ENCODE data around the gene FGFR3.

Gene FGFR3

DNA sequence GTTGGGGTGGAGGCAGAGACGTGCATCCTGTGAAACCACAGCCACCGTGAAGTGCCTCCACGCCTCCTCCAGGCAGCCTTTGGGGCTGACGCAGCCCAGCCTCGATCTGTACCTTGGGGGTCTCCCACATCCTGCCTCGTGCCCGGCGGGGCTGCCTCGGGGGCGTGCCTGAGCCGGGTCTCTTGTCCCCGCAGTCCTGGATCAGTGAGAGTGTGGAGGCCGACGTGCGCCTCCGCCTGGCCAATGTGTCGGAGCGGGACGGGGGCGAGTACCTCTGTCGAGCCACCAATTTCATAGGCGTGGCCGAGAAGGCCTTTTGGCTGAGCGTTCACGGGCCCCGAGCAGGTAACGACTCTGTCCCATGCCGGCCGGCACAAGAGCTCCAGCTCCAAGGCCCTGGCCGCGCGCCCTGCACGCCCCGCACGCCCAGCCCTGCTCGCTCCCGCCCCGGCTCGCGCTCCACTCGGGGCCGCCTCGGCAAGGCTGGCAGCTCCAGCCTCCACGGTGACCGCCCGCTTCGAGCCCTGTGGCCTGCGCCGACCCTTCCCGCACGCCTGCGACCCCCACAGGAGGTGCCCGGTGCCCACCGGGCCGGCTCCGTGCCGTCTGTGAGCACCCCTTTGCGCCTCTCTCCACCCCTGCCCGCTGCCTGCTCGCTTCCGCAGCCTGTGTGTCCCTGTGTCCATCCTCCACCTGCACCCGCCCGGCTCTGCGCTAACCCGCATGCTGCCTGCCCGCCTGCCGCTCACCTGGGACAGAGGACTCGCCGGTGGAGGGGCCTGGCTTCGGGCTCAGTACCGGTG is 9.8 kb downstream of the FGFR3 start:
- no peak for DNase-seq (ENCODE audit: low spot score)

GRCh38 chr4:1803523-1804423 is 10.7 kb downstream of the FGFR3 start:
- no peak for DNase-seq (ENCODE audit: low spot score)

- no peak for DNase-seq (ENCODE audit: low spot score)
Observed at GRCh38 chr4:1804638-1805492, 11.8 kb downstream of the FGFR3 start.

- DNase-seq (ENCODE audit: low spot score): no peak
Observed at GRCh38 chr4:1805493-1806222, 12.6 kb downstream of the FGFR3 start.

DNA sequence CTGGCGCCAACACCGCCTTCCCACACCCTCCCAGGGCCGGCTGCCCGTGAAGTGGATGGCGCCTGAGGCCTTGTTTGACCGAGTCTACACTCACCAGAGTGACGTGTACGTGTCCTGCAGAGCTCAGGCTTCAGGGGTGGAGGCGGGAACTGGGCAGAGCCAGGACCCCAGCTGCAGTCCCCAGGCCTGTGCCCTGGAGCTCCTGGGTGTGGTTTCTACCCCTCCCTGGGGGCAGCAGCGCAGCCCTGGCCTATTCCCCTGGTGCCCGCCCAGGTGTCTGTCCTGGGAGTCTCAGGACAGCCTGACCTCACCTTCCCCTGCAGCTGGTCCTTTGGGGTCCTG is 13.1 kb downstream of the FGFR3 start:
- DNase-seq (ENCODE audit: low spot score): no peak

- DNase-seq (ENCODE audit: low spot score): no peak
Observed at GRCh38 chr4:1806596-1807331, 13.7 kb downstream of the FGFR3 start.

DNA sequence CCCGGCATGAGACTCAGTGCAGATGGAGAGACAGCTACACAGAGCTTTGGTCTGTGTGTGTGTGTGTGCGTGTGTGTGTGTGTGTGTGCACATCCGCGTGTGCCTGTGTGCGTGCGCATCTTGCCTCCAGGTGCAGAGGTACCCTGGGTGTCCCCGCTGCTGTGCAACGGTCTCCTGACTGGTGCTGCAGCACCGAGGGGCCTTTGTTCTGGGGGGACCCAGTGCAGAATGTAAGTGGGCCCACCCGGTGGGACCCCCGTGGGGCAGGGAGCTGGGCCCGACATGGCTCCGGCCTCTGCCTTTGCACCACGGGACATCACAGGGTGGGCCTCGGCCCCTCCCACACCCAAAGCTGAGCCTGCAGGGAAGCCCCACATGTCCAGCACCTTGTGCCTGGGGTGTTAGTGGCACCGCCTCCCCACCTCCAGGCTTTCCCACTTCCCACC is 14.3 kb downstream of the FGFR3 start:
- no peak for DNase-seq (ENCODE audit: low spot score)

- no peak for DNase-seq (ENCODE audit: low spot score)
Observed at GRCh38 chr4:1808396-1808795, 15.3 kb downstream of the FGFR3 start.

DNA sequence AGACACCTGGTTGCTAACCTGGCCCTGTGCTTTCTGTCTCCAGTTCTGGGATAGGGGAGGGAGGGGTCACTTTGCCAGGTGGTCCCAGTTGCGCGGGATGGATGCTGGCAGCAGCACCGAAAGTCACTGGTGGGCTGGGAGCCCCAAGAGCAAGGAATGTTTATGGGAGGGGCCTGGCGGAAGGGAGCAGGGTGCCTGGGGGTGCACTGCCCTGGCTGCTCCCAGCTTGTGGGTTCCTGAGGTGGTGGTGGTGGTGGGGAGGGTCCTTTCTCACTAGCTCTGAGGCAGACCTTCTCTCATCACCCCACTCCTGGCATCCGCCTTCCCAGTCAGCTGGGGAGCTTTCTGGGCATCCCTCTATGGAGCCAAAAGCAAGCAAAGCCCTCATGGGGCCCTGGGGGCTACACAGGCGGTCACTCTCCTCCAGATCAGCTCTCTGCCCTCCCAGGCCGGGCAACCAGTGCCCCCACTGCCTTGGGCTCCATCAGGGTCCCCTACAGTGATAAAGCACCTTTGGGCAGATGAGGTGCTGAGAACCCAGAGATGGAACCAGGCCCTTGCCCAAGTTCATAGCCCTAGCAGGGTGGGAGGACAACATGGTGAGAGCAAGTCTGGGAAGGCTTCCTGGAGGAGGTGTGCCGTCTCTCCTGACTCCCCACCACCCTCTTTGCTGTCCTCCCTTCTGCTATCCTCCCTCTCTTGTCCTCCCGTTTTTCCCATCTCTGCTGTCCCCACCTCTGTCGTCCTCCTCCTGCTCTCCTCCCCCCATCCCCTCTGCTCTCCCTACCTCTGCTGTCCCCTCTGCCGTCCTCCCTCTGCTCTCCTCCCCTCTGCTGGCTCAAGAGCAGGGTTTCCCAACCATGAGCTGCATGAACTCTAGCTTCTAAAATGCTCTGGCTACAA is 16.0 kb downstream of the FGFR3 start:
- DNase-seq (ENCODE audit: low spot score): no peak

- DNase-seq (ENCODE audit: low spot score): peak; percentile 57
Observed at GRCh38 chr4:1809754-1810502, 16.8 kb downstream of the FGFR3 start.

GRCh38 chr4:1810765-1811164 is 17.7 kb downstream of the FGFR3 start:
- no peak for DNase-seq (ENCODE audit: low spot score)

DNA sequence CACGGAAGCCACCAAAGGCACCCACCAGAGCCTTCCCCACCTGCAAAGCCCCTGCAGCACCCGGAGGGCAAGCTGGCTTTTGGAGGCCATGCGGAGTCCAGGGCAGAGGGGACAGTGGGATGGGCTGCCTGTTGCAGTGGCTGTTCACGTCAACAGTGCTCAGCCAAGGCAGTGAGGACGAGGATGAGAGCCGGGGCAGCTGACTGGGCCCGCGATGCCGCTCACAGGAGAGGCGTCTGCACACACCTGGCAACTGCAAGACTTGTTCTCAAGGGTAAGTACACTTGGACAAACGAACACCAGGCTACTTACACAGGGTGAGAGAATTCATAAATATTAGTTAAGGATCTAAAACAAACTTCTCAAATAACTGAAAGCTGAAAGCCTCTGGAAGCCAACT is 19.6 kb downstream of the FGFR3 start:
- DNase-seq (ENCODE audit: low spot score): no peak

GRCh38 chr4:1813231-1813630 is 20.1 kb downstream of the FGFR3 start:
- no peak for DNase-seq (ENCODE audit: low spot score)

GRCh38 chr4:1813915-1814314 is 20.8 kb downstream of the FGFR3 start:
- DNase-seq (ENCODE audit: low spot score): no peak

GRCh38 chr4:1814453-1814852 is 21.4 kb downstream of the FGFR3 start:
- DNase-seq (ENCODE audit: low spot score): no peak

GRCh38 chr4:1815096-1815996 is 22.3 kb downstream of the FGFR3 start:
- no peak for DNase-seq (ENCODE audit: low spot score)

GRCh38 chr4:1815997-1816860 is 23.1 kb downstream of the FGFR3 start:
- no peak for DNase-seq (ENCODE audit: low spot score)

Data from CD4-positive, alpha-beta T cell treated with Interleukin-6 at 100 ng/mL for 8 hours (primary cell).